GM21529 (cell line): ENCODE measurements around the gene PPA1.
"Not testable (repeated sequence)": the region's sequence is repeated elsewhere in the genome, so short reads cannot be mapped to it uniquely, and the experiment has no call there.

Experiments
- ATAC-seq: cut with Tn5 transposase; IDR thresholded peaks from one replicate; pipeline ENCODE4 v1.9.1; 2021; ENCODE audit not compliant: unreplicated experiment

The PPA1 gene

DNA sequence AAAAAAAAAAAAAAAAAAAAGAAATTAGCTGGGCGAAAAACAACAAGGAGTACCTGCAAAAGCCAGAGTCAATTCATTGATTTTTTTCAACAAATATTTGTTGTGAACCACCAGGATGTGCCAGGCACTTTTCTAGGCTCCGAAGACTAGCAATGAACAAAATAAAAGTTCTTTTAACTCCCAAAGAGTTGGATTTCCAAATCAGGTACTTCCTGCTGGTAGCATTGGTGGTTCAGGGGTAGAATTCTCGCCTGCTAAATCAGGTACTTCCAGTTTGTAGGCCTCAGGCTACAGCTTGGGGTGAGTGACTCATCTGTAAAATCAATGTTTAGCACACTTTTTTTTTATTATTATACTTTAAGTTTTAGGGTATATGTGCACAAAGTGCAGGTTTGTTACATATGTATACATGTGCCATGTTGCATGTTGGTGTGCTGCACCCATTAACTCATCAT, 10.9 kb downstream of the PPA1 start:
- ATAC-seq = no peak

GRCh38 chr10:70221030-70221429, 12.2 kb downstream of the PPA1 start:
- peak; percentile 31 for ATAC-seq

GRCh38 chr10:70212879-70213278, 20.4 kb downstream of the PPA1 start:
- ATAC-seq = no peak

DNA sequence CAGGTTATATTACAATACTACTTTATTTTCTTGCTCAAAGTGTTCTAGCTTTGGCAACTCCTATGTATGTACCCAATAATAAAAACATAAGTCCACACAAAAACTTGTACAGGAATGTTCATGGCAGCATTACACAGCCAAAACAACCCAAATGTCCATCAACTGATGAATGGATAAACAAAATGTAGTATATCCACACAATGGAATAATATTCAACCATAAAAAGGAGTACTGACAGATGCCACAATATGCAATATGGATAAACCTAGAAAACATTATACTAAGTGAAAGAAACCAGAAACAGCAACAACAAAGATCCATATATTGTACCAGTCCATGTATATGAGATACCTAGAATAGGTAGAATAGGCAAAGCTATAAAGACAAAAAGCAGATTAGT, 21.0 kb downstream of the PPA1 start:
- ATAC-seq = no peak

- no peak for ATAC-seq
Measured at GRCh38 chr10:70206762-70207161, 26.5 kb downstream of the PPA1 start.

GRCh38 chr10:70201105-70201504, 32.1 kb downstream of the PPA1 start:
- no peak for ATAC-seq

- no peak for ATAC-seq
Measured at GRCh38 chr10:70198696-70199466, 34.3 kb downstream of the PPA1 start.

GRCh38 chr10:70197235-70197945, 35.8 kb downstream of the PPA1 start:
- no peak for ATAC-seq

DNA sequence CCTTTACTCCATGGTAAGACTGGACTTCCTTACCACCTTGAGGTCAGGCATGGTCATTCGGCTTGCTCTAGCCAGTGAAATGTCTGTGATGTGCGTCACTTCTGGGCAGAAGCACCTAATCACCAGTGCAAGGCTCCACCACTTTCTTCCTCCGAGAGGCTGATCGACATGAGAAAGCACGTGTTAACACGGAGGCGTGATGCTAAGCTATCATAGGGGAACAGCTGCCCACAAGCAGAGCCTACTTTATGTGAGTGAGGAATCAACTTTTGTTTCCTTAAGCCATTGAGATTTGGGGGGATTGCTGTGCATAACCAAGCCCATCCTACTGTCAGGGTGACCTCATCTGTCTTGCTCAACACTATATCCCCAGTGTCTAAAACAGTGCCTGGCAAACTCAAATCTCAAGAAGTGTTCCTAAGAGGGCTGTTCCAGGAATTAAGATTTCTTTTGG, 39.8 kb downstream of the PPA1 start:
- no peak for ATAC-seq

- no peak for ATAC-seq
Measured at GRCh38 chr10:70192326-70192968, 40.8 kb downstream of the PPA1 start.

DNA sequence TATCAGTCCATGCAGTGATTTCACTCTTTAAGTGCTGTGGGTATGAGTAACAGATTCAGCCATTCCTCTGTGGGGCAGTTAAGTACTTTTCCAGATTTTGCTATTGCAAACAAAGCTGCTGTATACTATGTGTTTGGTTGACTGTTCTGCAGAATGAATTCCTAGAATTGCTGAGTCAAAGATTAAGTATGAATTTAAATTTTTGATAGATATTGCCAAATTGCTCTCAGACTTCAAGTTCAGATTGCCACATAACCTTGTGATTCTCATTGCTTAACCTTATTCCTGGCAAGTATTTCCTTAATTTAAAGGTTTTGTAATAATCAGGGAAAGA, 41.3 kb downstream of the PPA1 start:
- no peak for ATAC-seq

DNA sequence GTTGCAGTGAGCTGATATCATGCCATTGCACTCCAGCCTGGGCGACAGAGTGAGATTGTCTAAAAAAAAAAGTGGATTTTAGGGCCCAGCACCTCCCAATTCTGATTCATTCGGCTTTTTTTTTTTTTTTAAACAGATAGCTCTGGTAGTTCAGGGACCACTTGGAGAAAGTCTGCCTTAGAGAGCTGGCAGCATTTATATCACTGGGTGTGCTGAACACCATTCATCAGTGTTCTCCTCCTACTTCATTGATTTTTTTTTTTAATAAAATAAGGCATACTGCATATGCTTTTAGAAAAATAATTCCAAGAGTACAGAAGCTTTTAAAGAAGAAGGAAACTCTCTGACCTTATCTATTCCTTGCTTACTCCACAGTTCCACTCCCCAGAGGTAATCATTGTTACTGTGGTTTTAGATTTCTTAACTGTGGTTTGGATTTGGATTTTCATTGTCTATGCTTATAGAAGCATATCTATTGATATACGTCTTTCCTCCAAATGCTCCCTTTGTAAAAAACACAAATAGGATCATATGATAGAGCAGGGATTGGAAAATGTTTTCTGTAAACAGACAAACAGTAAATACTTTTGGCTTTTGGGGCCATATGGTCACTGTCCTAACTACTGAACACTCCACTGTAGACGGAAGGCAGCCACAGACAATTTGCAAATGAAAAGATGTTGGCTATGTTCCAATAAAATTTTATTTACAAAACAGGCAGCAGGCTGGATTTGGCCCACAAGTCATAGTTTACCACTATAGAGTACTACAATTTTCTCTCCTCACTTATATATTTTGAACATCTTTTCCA, 41.9 kb downstream of the PPA1 start:
- no peak for ATAC-seq

- ATAC-seq = no peak
Measured at GRCh38 chr10:70190581-70190980, 42.6 kb downstream of the PPA1 start.

GRCh38 chr10:70190102-70190501, 43.1 kb downstream of the PPA1 start:
- no peak for ATAC-seq

DNA sequence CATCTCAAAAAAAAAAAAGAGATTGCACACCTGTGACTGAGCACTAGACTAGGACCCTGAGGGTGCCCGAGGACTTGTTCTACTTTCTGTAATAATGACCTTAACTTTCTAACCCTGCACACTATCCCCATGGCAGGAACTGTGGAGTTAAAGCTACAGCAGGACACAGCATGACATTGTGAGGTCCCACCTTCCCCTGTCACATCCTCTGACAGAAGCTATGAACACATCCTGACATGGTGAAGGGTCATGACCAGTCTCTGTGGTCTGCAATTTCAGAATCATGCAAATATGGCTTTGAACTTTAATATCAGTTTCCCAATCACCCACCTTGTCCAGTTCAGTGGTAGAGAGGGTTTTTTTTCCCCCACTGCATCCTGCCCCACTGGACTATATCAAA, 44.5 kb downstream of the PPA1 start:
- no peak for ATAC-seq

- ATAC-seq = no peak
Measured at GRCh38 chr10:70186571-70186970, 46.7 kb downstream of the PPA1 start.

- no peak for ATAC-seq
Measured at GRCh38 chr10:70186090-70186489, 47.1 kb downstream of the PPA1 start.

DNA sequence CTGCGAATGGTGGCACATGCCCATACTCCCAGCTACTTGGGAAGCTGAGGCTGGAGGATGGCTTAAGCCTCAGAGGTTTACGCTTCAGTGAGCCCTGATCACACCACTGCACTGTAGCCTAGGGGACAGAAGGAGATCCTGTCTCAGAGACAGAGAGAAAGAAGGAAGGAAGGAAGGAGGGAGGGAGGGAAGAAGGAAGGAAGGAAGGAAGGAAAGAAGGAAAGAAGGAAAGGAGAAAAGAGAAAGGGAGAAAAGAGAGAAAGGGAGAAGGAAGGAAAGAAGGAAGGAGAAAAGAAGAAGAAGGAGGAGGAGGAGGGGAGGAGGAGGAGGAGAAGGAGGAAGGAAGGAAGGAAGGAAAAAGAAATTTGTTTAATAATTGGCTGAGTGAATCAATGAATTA, 49.9 kb downstream of the PPA1 start:
- ATAC-seq = no peak

DNA sequence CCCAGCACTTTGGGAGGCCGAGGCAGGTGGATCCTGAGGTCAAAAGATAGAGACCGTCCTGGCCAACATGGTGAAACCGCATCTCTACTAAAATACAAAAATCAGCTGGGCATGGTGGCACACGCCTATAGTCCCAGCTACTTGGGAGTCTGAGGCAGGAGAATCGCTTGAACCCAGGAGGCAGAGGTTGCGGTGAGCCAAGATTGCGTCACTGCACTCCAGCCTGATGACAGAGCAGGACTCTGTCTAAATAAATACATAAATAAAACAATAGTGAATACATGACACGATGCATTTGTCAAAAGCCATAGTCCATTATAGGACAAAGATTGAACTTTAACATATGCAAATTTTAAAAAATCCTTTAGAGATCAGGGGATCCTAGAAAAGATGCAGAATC, 54.0 kb downstream of the PPA1 start:
- not testable (repeated sequence) for ATAC-seq

DNA sequence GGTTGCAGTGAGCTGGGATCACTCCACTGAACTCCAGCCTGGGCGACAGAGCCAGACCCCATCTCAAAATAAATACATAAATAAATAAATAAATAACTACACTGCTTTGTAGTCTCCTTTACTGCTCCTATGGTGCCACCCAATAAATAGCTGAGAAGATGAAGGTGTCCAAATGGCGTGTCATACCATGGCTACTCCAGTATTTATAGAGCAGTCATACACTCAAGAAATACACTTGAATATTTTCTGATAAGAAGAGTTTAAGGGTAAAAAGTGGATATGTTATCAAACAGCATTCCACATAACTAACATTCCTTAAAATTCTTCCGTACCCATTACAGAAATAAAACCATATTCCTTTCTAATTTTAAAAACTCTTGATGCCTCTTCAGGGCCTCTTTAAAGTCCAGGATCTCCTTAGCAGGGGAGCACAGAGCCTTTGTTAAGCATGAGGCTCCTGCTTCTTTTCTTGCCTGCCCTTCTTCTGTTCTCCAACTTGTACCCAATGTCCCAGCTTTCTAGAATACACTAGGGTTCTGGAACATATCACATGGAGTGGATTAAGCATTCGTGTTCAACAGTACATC, 55.0 kb downstream of the PPA1 start:
- no peak for ATAC-seq

- ATAC-seq = no peak
Measured at GRCh38 chr10:70176441-70176840, 56.8 kb downstream of the PPA1 start.
